ENCODE data around the gene CDX2.
"Not testable (repeated sequence)": the region's sequence is repeated elsewhere in the genome, so short reads cannot be mapped to it uniquely, and the experiment has no call there.

Gene CDX2, protein sequence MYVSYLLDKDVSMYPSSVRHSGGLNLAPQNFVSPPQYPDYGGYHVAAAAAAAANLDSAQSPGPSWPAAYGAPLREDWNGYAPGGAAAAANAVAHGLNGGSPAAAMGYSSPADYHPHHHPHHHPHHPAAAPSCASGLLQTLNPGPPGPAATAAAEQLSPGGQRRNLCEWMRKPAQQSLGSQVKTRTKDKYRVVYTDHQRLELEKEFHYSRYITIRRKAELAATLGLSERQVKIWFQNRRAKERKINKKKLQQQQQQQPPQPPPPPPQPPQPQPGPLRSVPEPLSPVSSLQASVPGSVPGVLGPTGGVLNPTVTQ

DNA sequence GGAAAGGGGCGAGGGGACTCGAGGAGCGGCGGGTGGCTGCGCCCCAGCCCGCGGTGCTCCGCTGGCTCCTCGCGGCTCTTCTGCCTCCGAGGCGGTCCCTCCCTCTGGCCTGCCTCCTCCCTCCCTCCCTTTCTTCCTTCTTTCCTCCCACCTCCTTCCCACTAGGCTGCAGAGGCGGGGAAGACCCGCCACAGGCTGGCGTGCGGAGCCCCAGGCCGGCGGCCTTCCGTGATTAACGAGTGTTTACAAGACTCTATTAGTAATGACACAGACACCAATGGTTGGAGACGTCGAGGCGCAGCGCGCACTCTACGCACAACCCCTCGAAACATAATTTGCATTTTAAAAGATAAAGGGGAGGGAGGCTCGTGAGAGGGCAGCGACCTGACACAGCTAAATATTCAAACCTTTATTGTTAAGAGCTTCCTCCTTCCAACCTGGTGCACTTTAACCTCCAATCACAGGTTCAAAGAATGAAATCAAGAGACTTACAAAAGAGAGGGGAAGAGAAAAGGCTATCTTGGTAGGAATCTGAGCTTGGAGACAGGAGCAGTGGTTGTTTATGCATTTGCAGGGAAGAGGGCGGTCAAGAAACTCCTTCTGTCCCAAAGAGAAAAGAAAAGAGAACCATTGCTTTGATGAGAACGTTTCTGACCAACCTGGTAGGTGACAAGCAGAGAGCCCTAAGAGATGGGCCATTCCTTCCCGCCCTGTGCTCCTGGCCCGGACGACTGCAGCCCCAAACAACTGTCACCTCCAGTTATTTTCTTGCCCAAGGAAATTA, at the start of gene CDX2:
Gene CDX2 (minus strand): TSS at position 234 of the 784 bp plus-strand sequence. CDS start 309 bp downstream, outside the sequence.
- DNase-seq (ENCODE audit: low read depth, low spot score): no peak
- in situ Hi-C loops (cut with HindIII; ENCODE audit: low sequenced_read_pairs): no loop called here
- no peak within 1 kb of the TSS for H3K4me3 ChIP-seq (ENCODE audit: low read depth, low read length)
- TF ChIP-seq, protein P1, sequence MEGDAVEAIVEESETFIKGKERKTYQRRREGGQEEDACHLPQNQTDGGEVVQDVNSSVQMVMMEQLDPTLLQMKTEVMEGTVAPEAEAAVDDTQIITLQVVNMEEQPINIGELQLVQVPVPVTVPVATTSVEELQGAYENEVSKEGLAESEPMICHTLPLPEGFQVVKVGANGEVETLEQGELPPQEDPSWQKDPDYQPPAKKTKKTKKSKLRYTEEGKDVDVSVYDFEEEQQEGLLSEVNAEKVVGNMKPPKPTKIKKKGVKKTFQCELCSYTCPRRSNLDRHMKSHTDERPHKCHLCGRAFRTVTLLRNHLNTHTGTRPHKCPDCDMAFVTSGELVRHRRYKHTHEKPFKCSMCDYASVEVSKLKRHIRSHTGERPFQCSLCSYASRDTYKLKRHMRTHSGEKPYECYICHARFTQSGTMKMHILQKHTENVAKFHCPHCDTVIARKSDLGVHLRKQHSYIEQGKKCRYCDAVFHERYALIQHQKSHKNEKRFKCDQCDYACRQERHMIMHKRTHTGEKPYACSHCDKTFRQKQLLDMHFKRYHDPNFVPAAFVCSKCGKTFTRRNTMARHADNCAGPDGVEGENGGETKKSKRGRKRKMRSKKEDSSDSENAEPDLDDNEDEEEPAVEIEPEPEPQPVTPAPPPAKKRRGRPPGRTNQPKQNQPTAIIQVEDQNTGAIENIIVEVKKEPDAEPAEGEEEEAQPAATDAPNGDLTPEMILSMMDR (IDR thresholded peaks at IDR 0.05; ENCODE audit: low read depth, low read length): no peak

GRCh38 chr13:28014301-28014700, 45.2 kb upstream of the CDX2 start:
- no peak overlapping the region for H3K4me3 ChIP-seq (ENCODE audit: low read depth, low read length)
- in situ Hi-C loops (cut with HindIII; ENCODE audit: low sequenced_read_pairs): no loop called here
- DNase-seq (ENCODE audit: low read depth, low spot score): no peak
- TF ChIP-seq, protein P1 (IDR thresholded peaks at IDR 0.05; ENCODE audit: low read depth, low read length): no peak

DNA sequence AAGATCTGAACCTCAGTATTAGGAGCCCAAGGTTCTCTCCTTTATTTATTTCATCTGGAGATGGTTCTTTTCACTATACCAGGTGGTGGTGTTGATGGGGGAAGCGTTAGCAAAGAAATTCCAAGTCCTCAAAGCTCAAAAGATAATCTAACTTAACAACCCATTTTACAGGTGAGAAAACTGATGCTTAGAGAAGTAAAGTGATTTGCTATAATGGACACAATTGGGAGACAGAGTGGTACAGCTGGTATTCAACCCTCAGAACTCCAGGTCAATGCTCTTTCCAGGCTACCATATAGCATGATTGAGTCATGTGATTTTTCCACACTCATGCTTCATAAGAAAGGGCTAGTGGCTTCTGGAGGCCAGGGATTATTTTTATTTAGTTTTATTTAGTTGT, 44.4 kb upstream of the CDX2 start:
- no peak for DNase-seq (ENCODE audit: low read depth, low spot score)
- no peak overlapping the region for H3K4me3 ChIP-seq (ENCODE audit: low read depth, low read length)
- in situ Hi-C loops (cut with HindIII; ENCODE audit: low sequenced_read_pairs): no loop called here
- TF ChIP-seq, protein P1 (IDR thresholded peaks at IDR 0.05; ENCODE audit: low read depth, low read length): no peak

GRCh38 chr13:28012896-28013295, 43.8 kb upstream of the CDX2 start:
- TF ChIP-seq, protein P1 (IDR thresholded peaks at IDR 0.05; ENCODE audit: low read depth, low read length): no peak
- no peak overlapping the region for H3K4me3 ChIP-seq (ENCODE audit: low read depth, low read length)
- in situ Hi-C loops (cut with HindIII; ENCODE audit: low sequenced_read_pairs): no loop called here
- DNase-seq (ENCODE audit: low read depth, low spot score): no peak

- DNase-seq (ENCODE audit: low read depth, low spot score): no peak
- TF ChIP-seq, protein P1 (IDR thresholded peaks at IDR 0.05; ENCODE audit: low read depth, low read length): no peak
- H3K4me3 ChIP-seq (ENCODE audit: low read depth, low read length): no peak overlapping the region
- in situ Hi-C loops (cut with HindIII; ENCODE audit: low sequenced_read_pairs): no loop called here
These were observed 43.3 kb upstream of the CDX2 start for GRCh38 chr13:28012383-28012782.

GRCh38 chr13:28010046-28010445, 40.9 kb upstream of the CDX2 start:
- no peak for DNase-seq (ENCODE audit: low read depth, low spot score)
- in situ Hi-C loops (cut with HindIII; ENCODE audit: low sequenced_read_pairs): no loop called here
- TF ChIP-seq, protein P1 (IDR thresholded peaks at IDR 0.05; ENCODE audit: low read depth, low read length): no peak
- H3K4me3 ChIP-seq (ENCODE audit: low read depth, low read length): no peak overlapping the region

DNA sequence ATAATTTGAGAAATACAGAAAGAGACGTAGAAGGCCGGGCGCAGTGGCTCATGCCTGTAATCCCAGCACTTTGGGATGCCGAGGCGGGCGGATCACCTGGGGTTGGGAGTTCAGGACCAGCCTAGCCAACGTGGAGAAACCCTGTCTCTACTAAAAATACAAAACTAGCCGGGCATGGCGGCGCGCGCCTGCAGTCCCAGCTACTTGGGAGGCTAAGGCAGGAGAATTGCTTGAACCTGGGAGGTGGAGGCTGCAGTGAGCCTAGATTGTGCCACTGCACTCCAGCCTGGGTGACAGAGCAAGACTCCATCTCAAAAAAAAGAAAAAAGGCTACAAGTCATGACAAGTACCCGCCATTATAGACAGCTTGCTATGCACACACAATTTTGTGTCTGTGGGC, 35.9 kb upstream of the CDX2 start:
- in situ Hi-C loops (cut with HindIII; ENCODE audit: low sequenced_read_pairs); DNase-seq (ENCODE audit: low read depth, low spot score): not testable (repeated sequence)

More for the DNA sequence above, 35.9 kb upstream of the CDX2 start:
- H3K4me3 ChIP-seq (ENCODE audit: low read depth, low read length): not testable (repeated sequence)
